Cardiac fibroblast (primary cell): ENCODE results near the gene KCNMA1.

Experiments
- DNase-seq, 2 donors: peaks; one replicate each; pipeline versions ENCODE4 v3.0.0 to v3.0.0-alpha.2; 2010; ENCODE audit warnings: low read depth in 2 of 2
- H3K4me3 ChIP-seq, 2 donors: replicated peaks in 1 of 2; 1 replicate in 1 of 2; 2 replicates in 1 of 2; pipeline ENCODE4 v1.5.1; 2011; ENCODE audit warnings: low read depth in 2 of 2, low read length in 2 of 2, mild to moderate bottlenecking in 2 of 2, moderate library complexity in 1 of 2
- CTCF ChIP-seq: IDR thresholded peaks from one replicate; pipeline ENCODE4 v1.5.1; 2011; ENCODE audit warnings: low read depth, mild to moderate bottlenecking, low read length, inconsistent platforms

The KCNMA1 gene

GRCh38 chr10:77614778-77615625, 22.6 kb downstream of the KCNMA1 start:
- no peak overlapping the region for H3K4me3 ChIP-seq
- DNase-seq, result no peak
- TF ChIP-seq CTCF, result no peak

- no peak overlapping the region for H3K4me3 ChIP-seq
- TF ChIP-seq CTCF, result no peak
- no peak for DNase-seq
Measured at GRCh38 chr10:77613476-77614130, 24.0 kb downstream of the KCNMA1 start.

GRCh38 chr10:77611670-77612069, 25.9 kb downstream of the KCNMA1 start:
- DNase-seq, result no peak
- no peak for TF ChIP-seq CTCF
- H3K4me3 ChIP-seq, result no peak overlapping the region

GRCh38 chr10:77611221-77611620, 26.4 kb downstream of the KCNMA1 start:
- no peak for TF ChIP-seq CTCF
- no peak overlapping the region for H3K4me3 ChIP-seq
- DNase-seq, result no peak

- no peak overlapping the region for H3K4me3 ChIP-seq
- no peak for TF ChIP-seq CTCF
- DNase-seq, result peak; percentile 47 to 76
Measured at GRCh38 chr10:77609781-77610272, 27.8 kb downstream of the KCNMA1 start.

GRCh38 chr10:77608281-77608680, 29.3 kb downstream of the KCNMA1 start:
- TF ChIP-seq CTCF, result no peak
- DNase-seq, result no peak

More at GRCh38 chr10:77608281-77608680, 29.3 kb downstream of the KCNMA1 start:
- H3K4me3 ChIP-seq, result no peak overlapping the region
